ENCODE measurements around the gene MKI67. TPM values are rescaled to one million over a fixed set of nuclear protein-coding genes. Genes with fewer than 3 reads are reported as not detected.

The MKI67 gene
- polyA plus RNA-seq, 1 of the 3 experiments (the other 2 are of a cell fraction) = 7.5 TPM

- H3K79me2 ChIP-seq (ENCODE audit: insufficient read depth) = no peaks in the 10 kb centered on the region
- WGBS (ENCODE audit: low lambda C conversion rate) = 40% methylated on average over 1 of the region's 1 CpG
- H3K27ac ChIP-seq (ENCODE audit: low read depth in 2 of 2, low read length in 1 of 2) = no peak overlapping the region
- peaks cover 0 to 15% of the 10 kb centered on the region in 2 experiments for H3K36me3 ChIP-seq (replicated peaks in 1 of 2; ENCODE audit: control insufficient read depth in 1 of 2, insufficient read depth in 2 of 2, low read length in 1 of 2)
- no peaks in the 10 kb centered on the region for H3F3A ChIP-seq (replicated peaks; ENCODE audit: insufficient read depth)
- no peak overlapping the region for H2AFZ ChIP-seq (ENCODE audit: low read depth)
- CTCF ChIA-PET = interaction anchor here (1.2 to 2.3 kb wide), 4 partner anchors 10 to 345 kb away, joined by 3 to 17 read pairs (median 4); partner anchors contain the start of gene PTPRE
- no peaks in the 10 kb centered on the region for H3K27me3 ChIP-seq (ENCODE audit: insufficient read depth)
- POLR2A ChIA-PET = no interaction called here
- no peaks in the 10 kb centered on the region for H3K9me2 ChIP-seq
- H4K20me1 ChIP-seq (ENCODE audit: insufficient read depth) = no peaks in the 10 kb centered on the region
- TF ChIP-seq ZBTB33 (IDR thresholded peaks at IDR 0.05; ENCODE audit: borderline replicate concordance, low read depth) (no peak), FOXJ3 (CRISPR knock-in tag; IDR thresholded peaks at IDR 0.05) (no peak), NFIC (IDR thresholded peaks at IDR 0.05; ENCODE audit: borderline replicate concordance) (no peak), YY1 (IDR thresholded peaks at IDR 0.05; ENCODE audit: low read depth) (no peak), JUND (IDR thresholded peaks at IDR 0.05) (no peak), MXI1 (IDR thresholded peaks at IDR 0.05; ENCODE audit: low read depth, low read length) (no peak), SMC3 (IDR thresholded peaks at IDR 0.05; ENCODE audit: low read depth, low read length) (no peak), MEF2A (IDR thresholded peaks at IDR 0.05; ENCODE audit: borderline replicate concordance, low read depth) (no peak), GATA2 (CRISPR knock-in tag; IDR thresholded peaks at IDR 0.05) (no peak), RCOR1 (IDR thresholded peaks at IDR 0.05; ENCODE audit: low read length) (no peak), TCF12 (IDR thresholded peaks at IDR 0.05) (no peak), SIN3A (IDR thresholded peaks at IDR 0.05; ENCODE audit: borderline replicate concordance, low read depth, low read length) (no peak), TEAD4 (IDR thresholded peaks at IDR 0.05; ENCODE audit: borderline replicate concordance, insufficient read depth) (no peak), TAF1 (IDR thresholded peaks at IDR 0.05; ENCODE audit: borderline replicate concordance, low read depth, low read length) (no peak), REST (IDR thresholded peaks at IDR 0.05; ENCODE audit: low read depth, low read length) (no peak)
- H3K4me1 ChIP-seq (ENCODE audit: control insufficient read depth in 1 of 2, insufficient read depth in 2 of 2, low read depth in 1 of 2, low read length in 1 of 2) = peaks cover 0 to 3% of the 10 kb centered on the region in 2 experiments; a peak in 1 of 4 replicates
- no peak for DNase-seq
- H3K9ac ChIP-seq = no peak overlapping the region
- H3K9me3 ChIP-seq = no peaks in the 10 kb centered on the region
- H3K4me3 ChIP-seq (ENCODE audit: low read depth in 2 of 2, low read length in 1 of 2) = no peak overlapping the region
- H3K4me2 ChIP-seq = no peak overlapping the region
Observed at GRCh38 chr10:128059982-128060293, 66.3 kb downstream of the MKI67 start.
